ENCODE data around the gene MUC13. TPM values are rescaled to one million over a fixed set of nuclear protein-coding genes. Genes with fewer than 3 reads are reported as not detected.

MUC13 gene
- total and polyA plus RNA-seq, 9 of the 15 experiments (the other 6 are each of a cell fraction or from before 2014, with no cell fraction given), result 0.09 TPM; not detected in 8

GRCh38 chr3:124861041-124861440 is 73.5 kb downstream of the MUC13 start:
- Histone ChIP-seq H3K9ac (ENCODE audit: insufficient read depth in 1 of 2, low read depth in 2 of 2, low read length in 2 of 2) (no peak overlapping the region), H3K4me2 (ENCODE audit: insufficient read depth, low read length) (no peak overlapping the region), H4K20me1 (replicated peaks; ENCODE audit: control insufficient read depth, insufficient read depth, low read length) (no peaks in the 10 kb centered on the region), H3K4me1 (replicated peaks in 1 of 2; ENCODE audit: control insufficient read depth in 2 of 2, insufficient read depth in 2 of 2, low read length in 2 of 2) (peaks cover 0 to 3% of the 10 kb centered on the region in 2 experiments; a peak in 3 of 5 replicates), H2AFZ (ENCODE audit: low read depth, low read length) (no peak overlapping the region), H3K79me2 (ENCODE audit: control insufficient read depth, insufficient read depth, low read length) (no peaks in the 10 kb centered on the region), H3K36me3 (ENCODE audit: control insufficient read depth, insufficient read depth, low read length) (no peaks in the 10 kb centered on the region), H3K27ac (ENCODE audit: extremely low read depth, low read depth, low read length) (no peak overlapping the region), H3K27me3 (ENCODE audit: control insufficient read depth in 2 of 2, insufficient read depth in 2 of 2, low read length in 2 of 2) (no peaks in the 10 kb centered on the region), H3K4me3 (no peak overlapping the region), H3K9me3 (replicated peaks; ENCODE audit: control insufficient read depth, insufficient read depth, low read depth, low read length) (no peaks in the 10 kb centered on the region), H3K9me1 (ENCODE audit: control insufficient read depth, insufficient read depth, low read length) (no peaks in the 10 kb centered on the region)
- WGBS (ENCODE audit: insufficient coverage, low coverage, missing lambda C conversion rate), result 68% methylated on average over 9 of the region's 9 CpGs
- DNase-seq (ENCODE audit: extremely low read depth in 1 of 4, low spot score in 3 of 4) (no peak), FAIRE-seq (no peak), ATAC-seq (no peak)
- BruUV-seq (replicated peaks), result no TSS peak
- in situ Hi-C loops (cut with MboI), result no loop called here
- intact Hi-C loops (cut with micrococcal nuclease), result no loop called here
- ChIA-PET CTCF (ENCODE audit: low intra/inter-chr PET ratio) (no interaction called here), POLR2A (no interaction called here)
- TF ChIP-seq GABPA (tag; conservative IDR thresholded peaks at IDR 0.05; ENCODE audit: low read depth) (no peak), RERE (CRISPR knock-in tag; IDR thresholded peaks at IDR 0.05; ENCODE audit: borderline replicate concordance) (no peak), ARID4B (CRISPR knock-in tag; IDR thresholded peaks at IDR 0.05) (no peak), GTF2F1 (IDR thresholded peaks at IDR 0.05; ENCODE audit: low read depth, low read length) (no peak), ARID2 (IDR thresholded peaks at IDR 0.05) (no peak), ZNF695 (CRISPR knock-in tag; IDR thresholded peaks at IDR 0.05) (no peak)

Data from K562 (cell line).